GM18951 (cell line): ENCODE results near the gene KLF3.

ENCODE experiments used
- POLR2A ChIP-seq: IDR thresholded peaks from 4 replicates; pipeline ENCODE4 v1.6.1; 2011; ENCODE audit warnings: mild to moderate bottlenecking; ENCODE audit not compliant: insufficient read length, insufficient read depth; ENCODE audit errors: extremely low read depth
- in situ Hi-C: fragments of 300-500 bp; cut with MboI; formaldehyde crosslinking; loops from one replicate; pipeline ENCODE4 v1.12.0; 2022; ENCODE audit warnings: low sequenced_read_pairs, mixed read lengths, inconsistent platforms; ENCODE audit not compliant: unreplicated experiment

KLF3 gene

DNA sequence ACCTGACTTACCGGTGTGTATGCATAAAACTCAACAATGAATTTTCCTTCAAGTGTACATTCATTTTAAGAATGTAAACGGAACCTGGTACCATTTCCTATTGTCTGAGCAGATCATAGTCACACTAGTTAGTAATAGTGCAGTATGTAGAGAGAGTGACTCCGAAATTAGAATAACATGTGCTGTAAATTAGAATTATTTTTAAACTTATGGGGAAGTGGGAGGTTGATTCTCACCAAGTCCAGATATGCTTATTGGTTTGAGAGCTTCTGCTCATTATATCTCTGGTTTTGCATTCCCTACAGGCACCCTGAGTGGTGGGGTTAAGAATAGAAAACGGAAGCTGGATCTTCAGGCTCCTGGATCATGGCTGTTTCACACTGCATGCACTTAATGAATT lies 39.6 kb downstream of the KLF3 start:
- no peak for TF ChIP-seq POLR2A
- in situ Hi-C loops = no loop called here

DNA sequence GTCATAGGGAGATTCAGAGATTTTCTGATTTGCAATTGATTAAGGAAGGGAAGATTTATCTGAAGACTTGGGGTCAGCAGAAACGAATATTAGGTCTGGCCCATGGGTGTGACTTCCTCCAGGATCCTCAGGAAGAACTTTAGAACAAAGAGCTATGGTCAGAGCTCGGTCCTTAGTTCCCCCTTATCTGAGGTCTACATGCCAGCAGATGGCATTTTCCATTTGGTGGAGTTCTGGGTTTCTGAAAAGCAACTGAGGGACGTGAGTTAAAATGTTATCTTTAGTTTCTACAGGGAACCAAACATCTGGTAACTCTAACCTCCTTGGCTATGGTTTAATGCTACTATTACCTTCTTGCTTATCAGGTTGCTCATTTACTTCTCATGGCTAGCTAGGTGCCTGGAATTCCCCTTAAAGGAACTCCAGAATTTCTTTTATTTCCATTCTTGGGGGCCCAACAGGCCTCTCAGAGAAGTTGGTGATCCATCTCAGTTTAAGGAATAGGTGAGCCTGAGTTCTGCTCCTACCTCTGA lies 40.7 kb downstream of the KLF3 start:
- no peak for TF ChIP-seq POLR2A
- in situ Hi-C loops = no loop called here

DNA sequence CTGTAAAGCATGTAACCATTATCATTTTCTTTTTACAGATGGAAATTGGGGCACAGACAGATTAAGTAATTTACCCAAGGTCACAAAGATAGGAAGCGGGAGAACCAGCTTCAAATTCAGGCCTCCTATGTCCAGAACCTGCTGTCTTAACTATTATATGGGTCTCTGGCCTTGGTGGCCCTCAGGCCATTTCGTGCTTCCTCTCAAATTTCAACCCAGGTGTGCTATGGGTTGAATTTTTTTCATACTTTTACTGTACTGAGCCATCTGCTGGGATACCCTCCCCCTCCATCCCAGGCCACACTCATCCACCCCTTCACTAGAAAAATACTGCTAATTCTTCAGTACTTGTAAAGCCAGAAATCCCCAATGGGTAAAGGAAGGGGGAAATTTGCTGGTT lies 42.3 kb downstream of the KLF3 start:
- TF ChIP-seq POLR2A = no peak
- in situ Hi-C loops = no loop called here

DNA sequence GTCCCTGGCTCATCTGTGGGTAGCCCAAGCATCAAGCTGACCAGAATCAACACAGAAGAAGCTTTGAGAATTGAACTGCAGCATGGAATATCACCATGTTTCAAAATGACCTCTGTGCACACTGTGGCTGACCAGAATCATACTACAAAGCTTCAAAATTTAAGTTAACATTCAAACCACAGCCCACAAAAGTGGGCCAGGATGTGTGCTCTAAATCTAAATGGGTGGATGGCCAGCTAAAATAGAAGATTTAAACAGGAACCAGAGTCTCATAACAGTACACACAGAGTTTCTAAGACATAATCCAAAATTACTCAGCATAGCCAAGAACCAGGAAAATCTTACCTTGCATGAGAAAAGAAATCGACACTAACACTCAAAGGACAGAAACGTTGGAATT lies 46.1 kb downstream of the KLF3 start:
- no peak for TF ChIP-seq POLR2A
- in situ Hi-C loops = no loop called here

DNA sequence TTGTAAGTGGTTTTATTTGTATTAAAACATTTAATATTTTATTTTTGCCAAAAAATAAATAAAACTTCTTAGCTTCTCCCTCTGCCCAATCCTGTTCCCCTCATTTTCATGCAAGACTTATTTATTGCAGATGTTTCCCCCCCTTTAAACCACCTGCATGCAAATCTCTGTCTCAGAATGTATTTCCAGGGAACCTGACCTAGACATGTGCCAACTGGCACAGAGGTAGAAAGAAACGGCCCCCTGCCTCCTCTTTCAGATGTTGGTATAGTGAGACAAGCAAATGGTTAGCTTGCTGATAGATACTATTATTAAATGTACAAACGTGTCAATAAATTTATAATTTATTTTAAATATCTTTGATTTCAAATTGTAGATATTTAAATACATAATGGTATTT lies 47.1 kb downstream of the KLF3 start:
- in situ Hi-C loops = no loop called here
- no peak for TF ChIP-seq POLR2A

DNA sequence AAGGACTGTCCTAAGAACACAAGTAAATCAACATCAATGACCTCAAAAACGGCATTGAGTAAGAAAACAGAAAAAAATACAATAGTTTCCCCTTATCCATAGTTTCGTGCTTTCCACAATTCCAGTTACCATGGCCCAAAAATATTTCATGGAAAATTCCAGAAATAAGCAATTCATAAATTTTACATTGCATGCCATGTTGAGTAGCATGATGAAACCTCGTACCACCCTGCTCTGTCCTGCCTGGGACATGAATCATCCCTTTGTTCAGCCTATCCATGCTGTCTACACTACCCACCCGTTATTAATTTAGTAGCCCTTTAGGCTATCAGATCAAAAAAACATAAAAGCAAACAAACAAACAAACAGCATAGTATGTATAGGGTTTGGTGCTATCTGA lies 51.1 kb downstream of the KLF3 start:
- in situ Hi-C loops = no loop called here
- no peak for TF ChIP-seq POLR2A

DNA sequence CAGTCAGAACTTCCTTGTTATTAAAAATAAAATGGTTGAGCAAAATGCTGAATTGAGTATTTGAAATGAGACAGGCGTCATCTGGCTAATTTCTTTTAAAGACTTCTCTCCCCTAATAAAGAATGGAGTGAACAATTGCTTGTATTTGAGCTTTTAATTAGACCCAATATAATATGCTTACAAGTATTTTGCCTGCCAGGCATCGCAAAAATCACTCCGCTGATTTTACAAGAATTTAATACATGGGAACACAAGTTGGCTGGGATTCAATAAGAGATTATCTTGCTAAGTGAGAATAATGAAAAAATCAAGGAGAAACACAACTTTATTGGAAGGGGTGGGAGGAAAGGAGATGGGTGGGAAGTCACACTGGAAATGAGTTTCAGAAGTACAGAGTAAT lies 52.3 kb downstream of the KLF3 start:
- in situ Hi-C loops = no loop called here
- TF ChIP-seq POLR2A = no peak

DNA sequence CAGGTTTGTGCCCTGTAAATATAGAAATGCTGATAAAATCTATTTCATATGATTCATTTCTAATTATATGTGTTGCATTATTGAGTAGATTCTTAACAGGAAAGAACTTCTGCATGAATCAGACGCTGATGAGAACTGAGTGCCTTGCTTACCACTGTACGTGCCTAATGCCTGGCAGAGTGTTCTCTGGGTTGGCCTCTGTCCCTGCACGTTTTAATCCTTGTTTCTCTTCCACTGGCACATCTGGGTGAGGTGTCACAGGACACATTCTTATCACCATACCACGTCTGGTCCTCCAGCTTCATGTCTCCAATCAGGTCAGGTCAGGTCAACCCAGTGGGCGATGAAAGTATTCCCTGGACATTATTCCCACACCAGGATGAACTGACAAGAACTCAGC lies 53.6 kb downstream of the KLF3 start:
- in situ Hi-C loops = no loop called here
- no peak for TF ChIP-seq POLR2A

DNA sequence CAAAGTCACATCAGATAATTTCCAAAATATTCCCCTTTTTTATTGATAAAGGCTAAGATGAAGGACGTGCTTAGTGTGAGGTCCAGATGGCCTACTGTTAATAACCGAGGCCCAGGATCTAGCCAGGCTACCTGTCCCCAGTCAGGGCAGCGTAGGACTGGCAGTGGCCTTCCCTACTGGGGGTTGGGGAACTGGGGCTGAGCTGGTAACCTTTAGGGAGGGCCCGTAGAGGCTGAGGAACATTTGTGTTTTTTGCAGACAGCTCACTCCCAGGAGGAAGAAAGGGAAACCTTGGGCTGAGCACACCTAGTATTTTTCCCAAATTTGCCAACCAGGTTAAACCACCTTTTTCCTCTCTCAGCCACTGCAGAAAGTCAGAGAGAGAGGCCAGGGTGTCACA lies 59.1 kb downstream of the KLF3 start:
- in situ Hi-C loops = no loop called here
- no peak for TF ChIP-seq POLR2A

DNA sequence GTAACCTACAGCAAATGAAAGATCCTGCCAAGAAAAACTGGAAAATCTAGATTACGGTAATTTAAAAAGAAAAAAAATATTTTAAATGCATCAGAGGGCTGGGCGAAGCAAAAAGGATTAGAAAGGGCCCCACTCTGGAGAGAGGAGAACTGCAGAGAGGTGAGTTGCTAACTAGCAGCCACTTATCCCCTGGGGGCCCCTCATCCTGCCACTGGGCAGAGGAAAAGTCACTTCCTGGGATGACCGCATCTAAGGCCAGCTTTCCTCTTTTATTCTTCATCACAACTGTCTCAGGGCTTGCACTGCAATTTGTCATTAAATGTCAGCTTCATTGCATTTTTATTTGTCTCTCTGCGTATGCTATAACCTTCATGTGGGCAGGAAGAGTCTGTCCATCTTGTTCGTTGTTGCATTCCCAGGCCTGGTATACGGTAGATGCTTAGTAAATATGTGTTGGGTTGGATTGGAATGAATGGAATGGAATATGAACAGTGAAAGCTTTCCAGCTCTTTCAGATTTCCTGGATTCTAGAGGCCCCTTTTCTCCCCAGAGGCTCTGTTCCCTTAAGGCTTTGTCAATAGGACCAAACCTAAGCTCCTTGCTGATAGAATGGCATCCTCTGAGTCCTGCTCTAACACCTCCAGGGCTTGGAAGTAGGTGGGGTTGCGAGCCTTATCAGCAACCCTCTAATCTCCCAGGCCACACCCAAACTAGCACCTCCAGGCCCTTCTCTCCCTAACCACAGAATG lies 59.9 kb downstream of the KLF3 start:
- no peak for TF ChIP-seq POLR2A
- in situ Hi-C loops = no loop called here

DNA sequence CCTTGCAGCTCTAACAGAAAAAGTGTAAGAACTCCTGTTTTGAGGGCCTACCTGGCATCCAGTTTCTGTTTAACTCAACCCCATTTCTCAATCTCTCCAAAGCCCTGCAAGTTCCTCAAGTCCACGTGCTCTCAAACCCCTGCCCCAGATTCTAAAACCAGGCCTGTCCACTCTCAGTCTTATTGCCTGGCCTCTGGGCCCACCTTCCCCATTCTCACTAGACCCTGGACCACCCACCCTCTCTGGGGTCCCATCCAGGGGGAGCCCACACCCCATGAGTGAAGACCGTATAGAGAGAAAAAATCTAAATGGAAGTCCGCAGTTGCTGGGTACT lies 60.4 kb downstream of the KLF3 start:
- in situ Hi-C loops = no loop called here
- no peak for TF ChIP-seq POLR2A

DNA sequence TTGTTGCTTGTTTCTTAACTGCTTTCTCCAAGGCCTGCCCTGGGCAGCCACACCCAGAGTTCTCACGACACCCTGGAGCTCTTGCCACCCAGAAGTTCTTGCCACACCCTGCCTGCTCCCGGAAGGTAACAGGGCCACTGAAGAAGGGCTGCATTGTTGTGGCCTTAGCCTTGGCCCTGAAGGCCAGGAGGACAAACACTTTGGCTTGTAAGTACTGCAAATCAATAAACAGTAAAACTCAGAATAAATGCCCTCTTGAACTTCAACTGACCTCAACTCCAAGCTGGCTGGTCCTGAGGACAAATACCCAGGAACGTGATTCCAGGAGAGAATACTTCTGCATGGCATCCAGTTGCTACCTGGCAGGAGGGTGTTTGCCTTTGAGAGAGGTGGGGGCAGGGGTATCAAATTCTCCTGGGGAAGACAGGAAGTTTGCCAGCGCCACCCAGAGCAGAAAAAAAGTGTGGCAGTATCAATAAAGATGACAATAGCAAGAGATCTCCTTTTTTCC lies 64.7 kb downstream of the KLF3 start:
- TF ChIP-seq POLR2A = no peak
- in situ Hi-C loops = no loop called here

DNA sequence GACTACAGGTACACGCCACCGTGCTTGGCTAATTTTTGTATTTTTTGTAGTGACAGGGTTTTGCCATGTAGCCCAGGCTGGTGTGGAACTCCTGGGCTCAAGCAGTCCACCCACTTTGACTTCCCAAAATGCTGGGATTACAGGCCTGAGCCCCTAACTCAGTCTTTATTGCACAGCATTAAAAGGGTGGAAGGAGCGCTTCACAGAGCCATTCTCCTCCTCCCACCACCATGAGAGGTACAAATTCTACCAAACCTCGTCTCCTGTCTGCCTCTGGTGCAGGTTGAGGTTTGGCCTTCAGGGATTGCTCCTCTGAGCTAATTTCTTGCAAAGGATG lies 66.5 kb downstream of the KLF3 start:
- no peak for TF ChIP-seq POLR2A
- in situ Hi-C loops = loop anchor here (10.0 kb wide), 1 partner anchor 556 kb away; no protein-coding TSS in a partner anchor

DNA sequence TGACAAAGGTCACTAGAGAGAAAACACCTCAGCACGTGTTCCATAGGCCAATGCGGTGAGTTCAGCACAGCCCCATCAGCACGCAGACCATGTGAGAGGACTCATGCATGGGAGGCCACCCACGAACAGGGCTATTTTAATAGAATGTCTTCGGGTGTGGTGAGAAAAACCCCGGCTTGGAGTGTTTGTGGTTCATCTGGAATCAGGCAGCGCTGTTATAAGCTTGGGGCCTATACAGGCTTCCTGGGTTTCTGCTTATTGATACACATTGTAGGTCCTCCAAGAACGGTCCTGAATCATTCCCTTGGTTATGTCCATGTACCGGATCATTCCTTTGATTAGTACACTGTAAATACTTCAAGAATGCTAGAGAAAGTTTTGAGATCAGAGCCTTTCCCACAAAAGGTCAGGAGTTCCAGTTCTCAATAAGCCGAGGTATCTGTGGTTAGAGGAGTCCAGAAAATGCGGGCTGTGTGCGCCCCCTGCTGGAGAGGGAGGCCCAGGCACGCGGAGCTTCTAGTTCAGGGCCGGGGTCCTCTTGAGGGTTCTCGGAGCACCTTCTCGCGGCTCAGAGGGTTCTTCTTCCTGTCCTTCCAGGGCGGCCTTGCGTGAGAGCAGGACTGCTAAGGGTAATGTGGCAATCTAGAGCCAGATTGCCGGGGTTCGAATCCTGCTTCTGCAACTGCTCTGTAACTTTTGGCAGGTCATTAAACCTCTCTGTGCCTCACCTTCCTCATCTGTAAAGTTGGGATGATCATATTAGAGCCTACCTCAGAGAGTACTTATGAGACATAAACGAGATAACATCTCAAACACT lies 67.0 kb downstream of the KLF3 start:
- TF ChIP-seq POLR2A = no peak
- in situ Hi-C loops = loop anchor here (10.0 kb wide), 1 partner anchor 556 kb away; no protein-coding TSS in a partner anchor

DNA sequence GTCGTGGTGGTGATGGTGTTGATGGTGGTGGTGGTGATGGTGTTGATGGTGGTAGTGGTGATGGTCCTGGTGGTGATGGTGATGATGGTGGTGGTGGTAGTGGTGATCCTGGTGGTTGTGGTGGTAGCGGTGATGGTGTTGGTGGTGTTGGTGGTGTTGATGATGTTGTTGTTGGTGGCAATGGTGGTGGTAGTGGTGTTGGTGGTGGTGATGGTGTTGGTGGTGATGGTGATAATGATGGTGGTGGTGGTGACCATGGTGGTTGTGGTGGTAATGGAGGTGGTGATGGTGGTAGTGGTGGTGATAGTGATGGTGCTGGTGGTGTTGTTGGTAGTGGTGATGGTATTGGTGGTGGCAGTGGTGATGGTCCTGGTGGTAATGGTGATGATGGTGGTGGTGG lies 69.7 kb downstream of the KLF3 start:
- in situ Hi-C loops = loop anchor here (10.0 kb wide), 1 partner anchor 559 kb away; no protein-coding TSS in a partner anchor
- TF ChIP-seq POLR2A = no peak
